MV-4-11 (cell line): Measurements from ENCODE around the gene UBE4B.

Experiments
- DNase-seq: peaks from one replicate; lab custom pipeline; 2025; lab: John Stamatoyannopoulos, UW

The UBE4B gene

GRCh38 chr1:10042746-10043145 lies 10.0 kb downstream of the UBE4B start:
- DNase-seq, result no peak

- DNase-seq, result no peak
These were observed 13.0 kb downstream of the UBE4B start for GRCh38 chr1:10045480-10046355.

- DNase-seq, result no peak
These were observed 13.8 kb downstream of the UBE4B start for GRCh38 chr1:10046356-10047085.

GRCh38 chr1:10048601-10049000 lies 15.8 kb downstream of the UBE4B start:
- DNase-seq, result no peak

- no peak for DNase-seq
These were observed 17.9 kb downstream of the UBE4B start for GRCh38 chr1:10050611-10051010.

- DNase-seq, result no peak
These were observed 18.9 kb downstream of the UBE4B start for GRCh38 chr1:10051656-10052055.

- DNase-seq, result no peak
These were observed 19.6 kb downstream of the UBE4B start for GRCh38 chr1:10052347-10052746.

GRCh38 chr1:10054465-10054864 lies 21.7 kb downstream of the UBE4B start:
- DNase-seq, result no peak

GRCh38 chr1:10056599-10056987 lies 23.8 kb downstream of the UBE4B start:
- DNase-seq, result no peak

GRCh38 chr1:10057343-10057742 lies 24.6 kb downstream of the UBE4B start:
- DNase-seq, result peak; percentile 39

GRCh38 chr1:10057796-10058195 lies 25.0 kb downstream of the UBE4B start:
- DNase-seq, result no peak

GRCh38 chr1:10059342-10059718 lies 26.6 kb downstream of the UBE4B start:
- DNase-seq, result no peak

GRCh38 chr1:10060311-10061100 lies 27.7 kb downstream of the UBE4B start:
- DNase-seq, result no peak

GRCh38 chr1:10061276-10061675 lies 28.5 kb downstream of the UBE4B start:
- no peak for DNase-seq

GRCh38 chr1:10063878-10064277 lies 31.1 kb downstream of the UBE4B start:
- no peak for DNase-seq

GRCh38 chr1:10064416-10065343 lies 31.9 kb downstream of the UBE4B start:
- no peak for DNase-seq

GRCh38 chr1:10065344-10065685 lies 32.6 kb downstream of the UBE4B start:
- DNase-seq, result peak; percentile 84

- no peak for DNase-seq
These were observed 33.0 kb downstream of the UBE4B start for GRCh38 chr1:10065760-10066159.

GRCh38 chr1:10068605-10069294 lies 36.0 kb downstream of the UBE4B start:
- DNase-seq, result no peak

GRCh38 chr1:10070206-10070605 lies 37.4 kb downstream of the UBE4B start:
- DNase-seq, result no peak

- DNase-seq, result no peak
These were observed 38.9 kb downstream of the UBE4B start for GRCh38 chr1:10071640-10072039.
